ENCODE results near the gene WSCD1.

WSCD1 gene

DNA sequence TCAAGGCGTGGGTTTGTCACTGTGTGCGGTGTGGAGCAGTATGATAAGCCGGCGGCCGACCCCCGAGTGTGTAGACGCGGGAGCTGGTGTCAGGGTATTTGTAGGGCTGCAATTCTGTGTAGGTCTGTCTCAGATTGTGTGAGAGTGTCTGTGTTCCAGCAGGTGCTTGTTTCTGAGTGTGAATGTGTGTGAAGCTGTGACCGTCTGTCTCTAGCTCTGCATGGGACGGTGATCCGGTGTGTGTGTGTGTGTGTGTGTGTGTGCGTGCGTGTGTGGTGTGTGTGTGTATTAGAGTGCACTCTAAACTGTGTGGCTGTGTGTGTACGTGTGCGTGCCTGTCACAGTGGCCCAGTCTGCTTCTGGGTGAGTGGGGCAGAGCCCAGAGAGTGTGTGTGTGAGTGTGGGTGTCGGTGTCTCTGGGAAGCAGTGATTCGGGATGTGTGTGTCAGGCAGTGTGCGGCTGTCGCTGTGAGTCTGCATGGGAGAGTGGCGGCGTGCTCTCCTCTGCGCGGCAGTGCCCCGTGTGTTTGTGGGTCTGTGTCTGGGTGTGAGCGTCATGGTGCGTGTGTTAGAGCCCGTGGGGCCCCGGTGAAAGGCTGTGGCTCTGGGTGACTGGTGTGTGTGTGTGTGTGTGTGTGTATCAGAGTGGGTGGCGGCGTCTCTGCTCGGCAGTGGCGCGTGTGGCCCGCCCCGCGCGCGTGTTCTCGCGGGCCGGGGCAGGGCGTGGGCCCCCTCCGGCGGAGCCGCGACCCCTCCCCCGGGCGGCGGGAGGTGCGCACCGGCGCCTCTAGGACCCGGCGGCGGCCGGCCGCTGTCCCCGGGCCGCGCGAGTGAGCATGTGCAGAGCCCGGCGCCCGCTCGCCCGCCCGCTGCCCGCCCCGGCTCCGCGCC lies at the start of gene WSCD1:
TSS of gene WSCD1 (plus strand) at position 841 of the 891 bp plus-strand sequence. CDS start 10,280 bp downstream, outside the sequence.
- peak in 1 of 2 experiments; percentile 25 for DNase-seq

DNA sequence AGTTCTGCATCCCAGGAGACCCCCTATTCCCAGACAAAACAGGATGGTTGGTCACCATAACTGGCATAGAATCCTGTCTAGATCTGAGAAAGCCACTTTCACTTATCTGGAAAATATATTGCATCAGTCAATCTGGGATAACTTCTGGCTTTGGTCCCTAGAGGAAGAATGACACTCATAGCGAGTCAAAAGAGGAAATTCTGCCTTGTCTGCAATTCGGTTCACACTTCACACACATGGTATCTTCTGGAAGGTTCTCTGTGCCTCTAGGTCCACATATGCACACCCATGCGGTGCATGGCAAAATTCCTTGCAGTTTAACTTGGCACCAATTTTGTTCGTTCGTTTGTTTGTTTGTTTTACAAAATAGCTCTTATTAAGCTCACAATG lies 49.2 kb upstream of the WSCD1 start:
- no peak for DNase-seq

DNA sequence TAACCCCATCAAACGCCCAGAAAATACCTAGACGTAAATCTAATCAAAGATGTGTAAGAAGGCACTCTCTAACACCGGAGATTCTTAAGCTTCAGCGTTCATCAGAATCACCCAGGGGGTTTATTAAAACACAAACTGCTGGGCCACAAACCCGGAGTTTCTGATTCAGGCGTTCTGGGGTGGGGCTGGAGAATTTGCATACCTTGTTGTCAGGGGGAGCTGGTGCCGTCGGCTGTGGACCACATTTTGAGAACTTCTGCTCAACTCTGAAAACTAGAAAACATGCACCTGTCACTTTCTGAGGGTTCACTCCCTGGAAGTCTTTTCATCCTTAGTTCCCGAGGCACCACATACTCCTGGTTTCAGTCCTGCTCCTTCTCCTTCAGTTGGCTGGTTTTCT lies 48.6 kb upstream of the WSCD1 start:
- DNase-seq = no peak

DNA sequence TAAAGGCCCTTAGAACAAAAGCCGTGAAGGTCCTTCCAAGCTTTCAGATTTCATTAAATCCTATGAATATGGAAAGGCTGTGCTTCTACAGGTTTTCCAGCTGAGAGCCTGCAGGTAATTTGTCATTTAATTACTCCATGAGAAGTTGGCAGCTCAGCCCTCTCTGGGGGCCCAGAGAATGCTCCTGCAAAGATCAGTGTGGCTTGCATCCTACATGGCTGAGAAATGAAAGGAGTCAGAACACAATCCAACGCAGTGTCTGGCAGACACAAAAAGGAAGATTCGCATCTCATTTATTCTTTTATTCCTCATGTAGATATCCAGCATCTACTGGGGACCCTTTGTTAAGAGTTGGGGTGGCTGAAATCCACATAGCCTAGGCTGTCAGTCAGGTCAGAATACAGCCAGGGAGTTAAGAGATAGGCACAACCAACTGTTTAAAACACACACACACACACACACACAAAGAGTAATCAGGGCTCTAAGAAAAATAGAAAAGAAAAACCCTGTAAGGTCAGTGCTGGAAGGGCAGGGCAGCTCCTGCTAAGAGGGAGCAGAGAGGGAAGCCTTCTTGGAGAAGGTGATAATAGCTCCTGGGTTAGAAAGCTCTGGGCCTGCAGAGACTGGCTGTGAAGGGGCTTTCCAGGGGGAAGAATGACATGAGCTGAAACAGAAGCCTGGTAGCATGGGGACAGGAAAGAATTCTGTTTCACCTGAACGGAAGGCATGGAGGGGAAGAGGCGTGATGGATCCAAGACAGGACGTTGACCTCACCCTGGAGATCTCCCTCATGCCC lies 46.9 kb upstream of the WSCD1 start:
- no peak for DNase-seq

DNA sequence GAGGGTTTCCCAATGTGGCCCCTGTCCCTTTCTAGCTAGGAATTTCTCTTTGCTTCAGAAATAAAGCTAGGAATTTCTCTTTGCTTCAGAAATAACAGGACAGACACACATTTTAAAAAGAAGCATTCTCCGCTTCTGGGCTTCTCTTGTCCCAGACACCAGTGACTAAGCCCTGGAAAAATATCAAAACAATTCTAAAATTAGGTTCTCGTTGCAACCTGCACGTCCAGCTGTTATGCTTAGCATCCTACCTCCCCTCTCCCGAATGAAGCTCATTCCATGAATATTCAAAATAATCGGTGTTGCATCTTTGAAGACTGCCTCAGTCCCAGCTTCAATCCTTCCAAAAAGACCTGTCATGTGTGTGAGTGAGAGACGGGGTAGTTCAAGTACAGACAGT lies 45.6 kb upstream of the WSCD1 start:
- no peak for DNase-seq

DNA sequence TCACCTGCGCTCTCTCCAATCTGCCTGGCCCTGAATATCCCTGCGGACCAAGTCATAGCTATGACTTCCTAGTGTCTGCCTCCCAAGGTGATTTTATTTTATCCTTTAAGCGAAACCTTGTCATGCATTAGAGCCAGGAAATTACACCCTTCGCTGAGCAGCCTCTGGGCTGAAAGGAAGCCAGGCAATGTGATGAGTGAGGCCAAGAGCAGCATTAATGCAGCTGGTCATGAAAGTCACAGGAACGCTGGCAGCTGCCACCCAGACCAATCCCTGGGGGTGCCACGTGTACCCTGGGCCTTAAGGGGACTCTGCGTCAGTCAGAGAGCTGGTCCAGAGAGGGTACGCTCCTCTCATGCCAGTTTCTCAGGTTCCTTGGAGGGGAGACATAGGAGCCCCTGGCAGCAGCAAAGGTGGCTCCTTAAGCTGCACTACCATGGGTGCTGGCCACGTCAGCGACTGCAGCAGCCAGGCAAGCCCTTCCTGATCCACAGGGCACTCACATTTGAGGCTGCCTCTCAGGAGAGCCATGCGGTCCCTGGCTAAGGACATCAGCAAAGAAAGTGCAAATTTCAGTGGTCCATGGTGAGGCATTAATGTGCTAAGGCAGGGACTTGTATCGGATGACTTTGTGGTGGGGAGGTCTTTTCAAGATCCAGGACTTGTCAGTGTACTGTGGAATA lies 42.7 kb upstream of the WSCD1 start:
- no peak for DNase-seq

DNA sequence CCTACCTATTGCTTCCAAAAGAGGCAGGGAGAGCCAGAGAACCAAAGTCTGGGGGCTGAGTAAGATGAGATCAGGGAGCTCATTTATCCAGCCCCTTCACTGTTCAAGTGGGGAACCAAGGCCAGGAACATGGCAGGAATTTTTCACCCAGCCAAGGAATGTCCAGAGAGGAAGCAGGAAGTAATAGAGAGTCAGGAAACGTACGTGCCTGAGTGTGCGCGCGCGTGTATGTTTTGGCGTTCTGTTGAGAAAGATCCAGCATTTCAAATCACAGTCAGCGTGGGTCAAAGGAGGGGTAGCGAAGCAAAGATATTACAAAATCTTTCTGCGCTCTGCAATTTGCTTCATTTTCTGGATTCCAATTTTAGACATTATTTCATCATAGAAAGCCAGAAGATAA lies 41.9 kb upstream of the WSCD1 start:
- no peak for DNase-seq

DNA sequence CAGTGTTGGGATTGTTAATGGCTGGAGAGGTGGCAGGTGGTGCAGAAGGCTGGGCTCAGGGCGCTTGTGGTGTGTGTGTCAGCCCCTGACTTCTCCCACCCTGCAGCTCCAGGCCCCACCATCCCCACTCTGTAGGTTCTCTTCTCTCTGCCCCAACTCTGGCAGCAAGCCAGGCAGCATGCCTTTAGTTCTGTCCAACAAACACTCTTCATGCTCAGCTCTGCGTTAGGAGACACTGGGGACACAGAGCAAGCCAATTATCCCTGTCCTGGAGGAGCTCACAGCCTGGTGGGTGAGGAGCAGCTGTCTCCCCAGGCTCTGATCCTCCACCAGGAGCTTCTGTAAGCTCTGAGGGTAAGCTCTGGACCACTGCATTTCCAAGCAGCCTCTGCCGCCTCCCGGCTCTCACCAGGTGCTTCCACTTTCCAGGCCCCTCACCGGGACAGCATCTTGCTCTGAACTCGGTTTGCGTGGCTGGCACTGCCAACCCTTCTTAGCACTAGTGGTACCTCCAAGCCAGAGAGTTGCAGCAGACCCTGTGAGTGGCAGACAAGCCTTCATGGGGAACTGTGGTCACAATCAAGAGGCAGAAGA lies 34.3 kb upstream of the WSCD1 start:
- DNase-seq = no peak

DNA sequence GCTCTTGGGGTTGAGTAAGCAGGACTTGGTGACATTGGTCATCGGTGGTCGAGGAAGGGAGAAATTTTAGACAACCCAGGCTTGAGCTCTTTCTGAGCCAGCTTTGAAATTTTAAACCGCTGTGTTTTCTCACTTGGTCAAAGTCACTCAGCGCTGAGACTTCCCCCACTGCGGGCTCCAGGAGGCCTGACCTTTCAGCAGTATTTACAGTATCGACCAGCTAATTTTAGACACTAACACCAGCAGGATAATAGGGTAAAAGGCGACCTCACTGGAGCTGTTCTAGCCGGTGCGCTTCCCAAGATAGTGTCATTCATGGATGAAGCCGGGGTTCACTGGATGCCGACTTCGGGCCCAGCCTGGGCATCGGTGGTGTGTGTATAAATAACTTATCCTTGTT lies 29.7 kb upstream of the WSCD1 start:
- DNase-seq = no peak

DNA sequence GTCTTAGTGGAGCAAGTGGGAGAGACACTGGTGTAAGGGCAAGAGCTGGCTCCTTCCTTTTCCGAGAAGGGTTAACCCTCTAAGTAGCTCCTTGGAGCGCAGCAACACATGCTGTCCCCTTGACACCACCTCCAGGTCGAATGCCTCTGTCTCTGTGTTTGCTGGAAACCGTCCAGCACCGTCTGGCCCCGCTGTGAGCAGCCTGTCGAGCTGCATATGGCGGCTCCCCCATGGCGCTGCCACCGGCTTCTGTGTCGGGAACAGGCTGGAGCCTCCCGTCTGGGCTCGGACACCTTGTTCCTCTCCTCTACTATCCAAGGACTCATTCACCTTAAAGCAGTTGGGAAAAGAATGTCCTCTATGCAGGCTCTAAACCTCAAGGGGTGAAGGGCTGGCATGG lies 28.9 kb upstream of the WSCD1 start:
- no peak for DNase-seq

DNA sequence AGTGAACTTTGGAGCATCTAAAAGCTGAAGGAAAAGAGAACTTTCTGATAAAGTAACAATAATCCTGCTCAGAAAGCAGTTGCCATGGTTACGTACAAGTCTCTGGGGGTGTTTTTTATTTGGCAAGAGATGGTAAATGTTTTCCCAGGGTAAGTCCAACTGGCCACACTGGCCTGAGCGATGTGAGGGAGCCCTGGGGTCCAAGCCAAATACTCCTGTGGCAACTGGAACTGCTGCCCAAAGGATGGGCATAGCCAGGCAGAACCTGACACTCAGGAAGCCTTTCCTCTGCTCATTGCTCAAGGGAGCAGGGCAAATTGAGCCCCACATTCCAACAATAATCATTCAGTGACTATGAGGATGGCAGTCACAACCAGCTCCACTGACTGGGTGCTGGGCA lies 26.8 kb upstream of the WSCD1 start:
- DNase-seq = no peak

DNA sequence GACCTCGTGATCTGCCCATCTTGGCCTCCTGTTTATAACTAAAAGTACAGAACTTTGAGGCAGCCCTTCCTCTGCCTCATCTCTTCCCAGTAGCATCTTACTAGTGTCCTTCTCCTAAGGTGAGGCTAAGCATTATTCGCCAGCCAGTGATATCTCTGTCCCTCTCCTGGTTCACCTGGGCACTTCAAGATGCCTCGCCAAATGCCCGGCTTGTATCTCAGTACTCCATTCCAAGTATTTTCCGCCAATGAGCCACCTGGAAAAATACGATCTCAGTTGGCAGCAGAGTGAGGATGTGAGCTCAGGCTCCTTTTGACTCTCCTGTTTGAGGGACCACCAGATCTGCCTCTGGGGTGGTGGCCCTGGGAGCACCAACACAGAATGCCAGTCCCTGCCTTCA lies 25.9 kb upstream of the WSCD1 start:
- DNase-seq = no peak

DNA sequence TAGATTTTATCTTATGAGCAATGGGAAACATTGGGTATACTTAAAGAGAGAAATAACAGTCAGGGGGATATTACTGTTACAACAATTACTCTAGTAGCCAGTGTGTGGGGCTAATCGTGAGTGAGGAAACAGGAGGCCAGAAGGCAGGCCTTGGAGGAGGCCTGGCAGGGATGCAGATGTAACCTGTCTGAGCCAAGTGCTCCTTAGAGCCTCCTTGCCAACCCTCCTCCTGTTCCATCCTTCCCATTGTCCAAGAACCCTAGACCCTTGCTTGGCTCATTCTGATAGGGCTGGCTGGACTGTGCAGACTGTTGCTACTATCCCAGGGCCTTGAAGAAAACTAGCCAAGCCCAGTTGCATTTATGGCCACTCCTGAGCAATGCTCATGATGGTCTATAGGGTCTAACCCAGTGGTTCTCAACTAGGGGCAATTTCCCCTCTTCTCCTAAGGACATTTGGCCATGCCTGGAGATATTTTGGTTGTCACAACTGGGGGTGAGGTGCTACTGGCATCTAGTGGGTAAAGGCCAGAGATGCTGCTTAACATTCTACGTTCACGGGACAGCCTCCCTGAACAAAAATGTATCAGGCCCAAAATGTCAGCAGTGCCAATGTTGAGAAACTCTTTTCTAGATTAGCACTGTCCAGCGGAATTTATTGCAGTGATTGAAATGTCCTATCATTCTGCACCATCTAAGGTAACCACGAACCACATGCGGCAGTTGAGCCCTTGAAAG lies 24.4 kb upstream of the WSCD1 start:
- DNase-seq = no peak

DNA sequence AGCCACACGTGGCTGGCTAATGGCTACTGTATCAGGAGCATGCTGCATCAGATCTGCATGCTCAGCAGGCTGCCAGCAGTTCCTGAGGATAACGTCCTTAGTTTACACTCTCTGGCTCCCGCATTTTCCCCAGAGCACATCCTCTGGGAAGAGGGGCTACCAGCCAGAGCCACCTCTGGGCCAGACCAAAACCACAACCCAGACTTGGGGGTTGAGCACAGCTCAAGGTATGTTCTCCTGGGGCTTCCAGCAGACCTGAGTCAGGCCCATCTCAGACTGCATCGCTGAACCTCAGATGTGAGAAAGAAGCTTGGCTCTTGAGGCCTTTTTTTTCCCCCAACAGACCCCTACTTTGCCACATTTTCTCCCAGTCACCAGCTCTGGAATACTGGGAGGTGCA lies 23.7 kb upstream of the WSCD1 start:
- DNase-seq = no peak

DNA sequence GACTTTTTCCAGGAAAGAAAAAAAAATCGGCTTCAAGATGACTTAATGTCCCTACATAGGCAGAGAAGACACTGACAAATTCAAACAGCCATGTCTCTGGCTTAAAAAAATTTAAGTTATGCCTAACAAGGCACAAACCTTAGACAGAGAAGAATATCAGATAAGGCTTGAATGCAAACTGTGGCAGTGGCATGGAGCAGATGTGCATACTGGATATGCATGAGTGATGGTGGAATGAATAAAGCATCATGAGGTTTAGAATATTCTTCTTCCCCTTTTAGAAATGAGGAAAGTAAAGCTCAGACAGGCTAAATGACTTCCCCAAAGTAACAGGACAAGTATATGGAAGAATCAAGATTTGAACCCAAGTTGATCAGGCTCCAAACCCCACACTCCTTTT lies 23.2 kb upstream of the WSCD1 start:
- no peak for DNase-seq

DNA sequence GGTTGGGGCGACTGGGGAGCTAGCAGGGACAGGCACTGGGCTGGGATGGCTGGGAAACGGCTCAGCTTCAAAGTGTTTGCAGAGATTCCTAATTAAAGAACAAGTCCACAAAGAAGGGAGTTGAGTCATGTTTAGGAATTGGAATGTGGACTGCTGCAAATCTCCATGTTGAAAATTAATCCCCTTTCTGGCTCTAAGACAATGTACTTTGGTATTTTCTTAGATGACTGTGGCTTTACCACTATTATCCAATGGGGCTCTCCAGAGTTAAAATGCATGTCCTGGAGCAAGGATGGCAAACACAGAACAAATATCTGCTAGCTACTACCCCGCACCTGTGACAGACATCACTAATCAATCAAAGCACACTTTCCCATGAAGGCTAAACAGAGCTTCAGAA lies 22.2 kb upstream of the WSCD1 start:
- no peak for DNase-seq

DNA sequence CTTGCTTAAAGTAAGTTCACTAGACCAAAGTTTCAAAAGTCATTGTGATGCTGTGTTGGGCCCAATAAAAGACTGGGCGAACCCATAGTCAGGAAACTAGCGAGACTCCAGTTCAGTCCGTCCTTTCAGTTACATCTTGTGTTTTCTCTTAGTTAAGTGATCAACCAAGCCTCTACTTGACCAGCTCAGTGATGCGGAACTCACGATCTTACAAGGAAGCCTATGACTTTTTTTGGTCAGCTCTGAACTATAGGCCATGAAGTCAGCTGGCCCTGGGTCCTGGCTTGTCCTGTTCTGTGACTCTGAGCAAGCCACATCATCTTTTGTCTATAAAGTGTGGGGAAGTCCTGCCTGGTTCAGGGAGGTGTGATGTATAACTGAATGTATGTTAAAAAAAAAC lies 21.7 kb upstream of the WSCD1 start:
- DNase-seq = no peak

DNA sequence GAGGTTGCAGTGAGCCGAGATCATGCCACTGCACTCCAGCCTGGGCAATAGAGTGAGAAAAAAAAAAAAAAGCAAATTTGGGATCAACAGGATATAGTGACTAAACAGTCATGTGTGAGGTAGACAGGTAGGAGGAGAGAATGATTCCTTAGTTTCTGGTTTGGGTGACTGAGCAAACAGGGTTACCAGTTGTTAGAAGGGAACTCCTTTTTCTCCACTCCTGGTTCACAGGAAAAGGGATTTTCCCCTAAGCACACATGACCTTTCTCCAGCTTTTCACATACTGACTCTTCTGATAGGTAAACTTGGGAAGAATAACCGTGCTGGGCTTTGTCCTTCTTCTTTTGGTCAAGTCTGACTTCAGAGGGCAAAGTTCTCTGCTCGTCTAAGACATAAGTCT lies 17.3 kb upstream of the WSCD1 start:
- DNase-seq = no peak

DNA sequence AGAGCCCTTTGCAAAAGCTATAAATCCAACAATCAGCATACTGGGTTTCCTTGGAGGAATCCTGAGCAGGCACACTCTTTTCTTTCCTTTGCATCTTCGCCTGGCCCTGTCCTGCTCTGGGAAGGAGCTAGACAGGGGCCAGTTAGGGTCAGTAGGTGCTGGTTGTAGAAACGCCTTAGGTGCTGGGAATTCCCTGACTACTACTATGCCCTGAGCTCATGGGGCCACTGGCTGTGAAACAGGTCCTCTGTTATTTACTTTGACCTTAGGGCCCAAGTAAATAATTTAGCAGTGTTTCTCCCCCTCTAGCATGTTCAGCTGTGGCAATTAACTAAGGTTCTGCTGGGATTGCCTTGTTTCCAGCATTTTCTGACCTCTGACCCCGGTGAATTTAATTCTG lies 15.8 kb upstream of the WSCD1 start:
- no peak for DNase-seq

DNA sequence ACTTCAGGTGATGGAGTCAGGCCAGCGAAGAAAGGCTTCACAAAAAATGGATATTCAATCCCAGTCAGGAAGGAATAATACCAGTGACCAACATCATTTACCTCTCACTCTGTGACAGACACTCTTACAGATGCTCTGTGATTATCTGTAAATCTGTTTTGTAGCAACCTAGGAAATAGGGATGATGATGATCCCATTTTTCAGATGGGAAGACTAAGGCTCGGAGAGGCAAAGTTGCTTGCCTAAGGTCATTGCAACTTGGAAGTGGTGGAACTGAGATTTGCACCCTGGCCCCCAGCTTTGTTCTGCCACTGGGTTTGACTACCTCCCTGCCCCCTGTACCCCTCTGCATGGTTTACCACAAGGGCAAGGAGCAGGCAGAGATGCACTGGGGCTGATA lies 14.1 kb upstream of the WSCD1 start:
- no peak for DNase-seq

DNA sequence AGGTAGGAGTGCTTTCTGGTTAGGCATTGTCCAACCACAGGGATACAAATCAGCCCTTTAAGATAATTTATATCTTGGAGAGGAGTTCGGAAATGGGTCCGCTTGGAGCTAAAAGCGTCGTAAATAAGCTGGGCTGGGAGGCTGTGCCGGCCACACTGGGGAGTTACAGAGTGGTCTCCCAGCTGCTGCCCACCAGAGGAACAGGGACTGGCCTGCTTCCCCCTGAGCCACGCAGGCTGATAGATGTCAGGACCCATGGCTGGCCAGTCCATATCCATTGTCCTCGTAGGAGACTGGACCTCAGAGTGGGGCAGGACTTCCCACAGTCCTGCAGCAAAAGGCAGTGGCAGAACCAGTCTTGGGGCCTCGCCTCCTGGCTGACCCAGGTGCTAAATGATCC lies 12.6 kb upstream of the WSCD1 start:
- DNase-seq = no peak

DNA sequence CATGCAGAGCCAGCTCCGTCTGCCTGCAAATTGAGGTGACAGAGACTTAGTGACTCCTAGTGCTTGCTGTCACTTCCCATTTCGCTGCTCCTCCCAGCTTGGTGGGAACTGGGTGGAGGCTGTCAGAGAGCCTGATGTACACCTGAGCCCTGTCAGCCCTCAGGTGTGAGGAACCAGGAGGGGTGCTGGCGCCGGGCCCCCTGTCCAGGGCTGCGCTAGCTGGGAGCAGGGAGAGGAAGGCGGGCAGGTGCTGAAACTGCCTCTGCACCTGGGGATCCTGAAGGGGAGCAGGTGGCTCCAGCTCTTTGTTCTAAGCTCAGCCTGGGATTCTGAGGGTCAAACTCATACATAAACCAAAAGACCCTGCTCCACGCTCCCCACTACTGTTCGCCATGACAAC lies 10.8 kb upstream of the WSCD1 start:
- no peak for DNase-seq

DNA sequence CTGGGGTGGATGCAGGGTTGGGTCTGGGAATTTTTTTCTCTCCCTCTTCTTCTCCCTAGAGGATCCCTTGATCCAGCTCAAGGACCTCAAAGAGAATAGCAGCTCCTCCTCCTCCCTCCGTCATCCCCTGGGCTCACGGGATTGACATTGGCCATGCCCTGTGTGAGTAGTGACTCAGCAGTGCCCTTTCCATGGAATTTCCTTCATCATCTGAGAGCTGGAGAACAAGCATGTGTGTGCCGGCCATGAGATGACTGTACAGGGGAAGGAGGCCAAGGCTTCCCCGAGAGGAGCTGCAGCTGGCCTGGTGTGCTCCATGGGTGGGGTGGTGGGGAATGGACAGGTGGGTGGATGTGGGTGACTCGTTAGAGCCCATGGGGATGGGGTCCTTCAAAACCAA lies 8.9 kb upstream of the WSCD1 start:
- no peak for DNase-seq

Measured in activated T-cell treated with anti-CD3 and anti-CD28 coated beads, Interleukin-2, amount 50 U/mL, for 48 hours (primary cell).